Midbrain (tissue), 1 donor: ENCODE data around the gene GALNT18.

Source experiments
- DNase-seq: peaks from one replicate; lab custom pipeline; 2025; lab: John Stamatoyannopoulos, UW

GALNT18 gene

DNA sequence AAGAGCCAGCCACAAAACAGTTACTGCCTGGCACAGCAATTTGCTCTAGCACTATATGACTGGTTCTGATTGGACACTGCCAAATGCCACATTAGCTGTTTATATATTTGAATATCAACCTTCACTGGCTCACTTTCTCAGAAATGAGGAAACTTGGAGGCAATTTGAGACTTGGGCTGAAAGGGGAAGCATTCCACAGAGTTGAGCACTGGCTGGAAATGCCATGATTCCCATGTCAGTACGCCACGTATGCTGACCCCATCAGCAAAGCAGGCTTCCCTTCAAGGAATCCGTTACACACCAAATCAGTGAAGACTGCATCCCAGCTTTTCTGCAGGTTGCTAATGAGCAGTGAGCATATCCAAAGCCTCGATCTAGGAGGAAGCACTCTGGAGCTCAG, 34.7 kb downstream of the GALNT18 start:
- DNase-seq: no peak

DNA sequence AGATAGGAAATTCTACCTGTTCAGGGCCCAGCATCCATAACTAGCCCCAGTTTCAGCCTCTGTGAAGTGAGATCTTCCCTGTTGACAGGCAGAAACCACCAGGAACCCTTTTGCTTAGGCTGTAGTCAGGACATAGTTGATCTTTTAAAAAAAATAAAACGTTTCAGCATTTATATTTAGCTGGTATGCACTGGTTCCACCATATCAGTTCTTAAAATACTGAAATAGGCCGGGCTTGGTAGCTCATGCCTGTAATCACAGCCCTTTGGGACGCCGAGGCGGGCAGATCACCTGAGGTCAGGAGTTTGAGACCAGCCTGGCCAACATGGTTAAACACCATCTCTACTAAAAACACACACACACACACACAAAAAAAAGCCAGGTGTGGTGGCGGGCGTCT, 35.3 kb downstream of the GALNT18 start:
- no peak for DNase-seq

GRCh38 chr11:11584937-11585336, 36.9 kb downstream of the GALNT18 start:
- no peak for DNase-seq

- no peak for DNase-seq
Observed at GRCh38 chr11:11584530-11584810, 37.3 kb downstream of the GALNT18 start.

GRCh38 chr11:11583801-11584529, 37.8 kb downstream of the GALNT18 start:
- no peak for DNase-seq

DNA sequence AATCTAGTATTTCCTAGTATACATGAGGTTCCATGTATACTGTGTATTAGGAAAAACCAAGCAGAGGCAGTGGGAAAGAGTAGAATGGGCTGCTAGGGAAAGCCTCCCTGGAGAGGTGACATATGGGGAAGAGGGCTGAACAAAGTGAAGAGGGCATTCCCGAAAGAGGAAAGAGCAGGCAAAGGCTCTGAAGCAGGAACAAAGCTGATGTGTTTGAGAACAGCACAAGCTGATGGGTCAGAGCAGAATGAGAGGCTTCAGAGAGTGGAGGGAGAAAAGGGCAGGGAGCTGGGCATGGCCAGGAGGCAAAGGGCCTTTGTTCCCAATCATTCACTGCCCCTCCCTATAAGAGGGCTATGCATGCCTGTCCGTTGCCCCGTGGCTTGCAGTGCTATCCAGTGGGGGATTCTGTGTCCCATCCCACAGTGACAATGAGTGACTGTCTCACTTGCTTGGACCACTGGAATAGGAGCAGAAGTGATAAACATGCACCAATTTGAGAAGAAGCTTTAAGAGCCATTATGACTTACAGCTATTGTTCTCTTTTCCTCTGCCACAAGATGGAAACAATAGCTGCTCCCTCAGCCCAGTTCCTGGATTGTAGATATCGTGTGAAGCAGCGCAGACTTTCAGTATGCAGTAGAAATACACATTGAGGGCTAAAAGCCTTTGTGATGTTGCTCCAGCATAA, 39.6 kb downstream of the GALNT18 start:
- peak; percentile 90 for DNase-seq

GRCh38 chr11:11581481-11581880, 40.3 kb downstream of the GALNT18 start:
- no peak for DNase-seq

- DNase-seq: no peak
Observed at GRCh38 chr11:11580841-11581411, 40.9 kb downstream of the GALNT18 start.

GRCh38 chr11:11580012-11580411, 41.8 kb downstream of the GALNT18 start:
- no peak for DNase-seq

DNA sequence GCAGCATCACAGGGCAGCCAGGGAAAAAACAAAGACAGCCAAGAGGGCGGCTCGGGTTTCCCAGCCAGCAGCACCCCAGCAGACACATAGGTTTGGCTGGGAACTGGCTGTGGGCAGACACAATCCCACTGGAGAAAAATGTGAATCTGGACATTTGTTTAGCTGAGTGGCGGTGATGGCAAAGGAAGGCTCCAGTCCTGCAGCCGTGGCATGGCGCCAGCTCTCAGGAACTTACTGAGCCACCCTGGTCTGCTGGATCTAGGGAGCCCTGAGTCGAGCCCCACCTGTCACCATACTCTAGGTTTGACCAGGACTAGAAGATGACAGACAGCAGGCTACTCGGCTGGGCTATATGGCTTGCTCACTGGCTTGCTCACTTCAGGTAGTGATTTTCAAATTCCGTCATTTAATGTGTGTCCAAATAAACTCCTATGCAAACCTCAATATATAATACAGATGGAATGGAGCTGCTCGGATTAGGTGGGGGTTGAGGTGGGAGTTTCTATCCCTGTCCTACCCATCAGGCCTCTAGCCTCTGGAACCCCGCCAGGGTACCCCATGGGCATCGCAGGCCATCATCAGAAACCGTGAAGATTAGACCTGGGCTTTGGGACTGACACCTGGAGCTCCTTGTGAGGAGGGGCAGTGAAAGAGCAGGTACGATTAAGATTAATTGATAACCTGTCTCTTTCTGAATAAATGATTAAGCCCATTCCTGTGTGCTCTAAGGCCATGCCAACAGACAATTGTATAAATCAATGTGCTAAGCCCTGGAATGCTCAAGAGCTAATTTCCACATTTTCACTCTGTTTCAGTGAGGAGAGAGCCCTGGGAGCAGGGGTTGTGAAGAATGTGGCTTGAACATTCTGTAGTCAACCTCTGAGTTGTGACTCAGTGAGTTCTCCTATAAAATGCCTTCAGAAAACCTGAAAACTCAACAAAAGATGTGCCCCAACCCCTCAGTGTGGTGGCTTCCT, 42.5 kb downstream of the GALNT18 start:
- DNase-seq: no peak

DNA sequence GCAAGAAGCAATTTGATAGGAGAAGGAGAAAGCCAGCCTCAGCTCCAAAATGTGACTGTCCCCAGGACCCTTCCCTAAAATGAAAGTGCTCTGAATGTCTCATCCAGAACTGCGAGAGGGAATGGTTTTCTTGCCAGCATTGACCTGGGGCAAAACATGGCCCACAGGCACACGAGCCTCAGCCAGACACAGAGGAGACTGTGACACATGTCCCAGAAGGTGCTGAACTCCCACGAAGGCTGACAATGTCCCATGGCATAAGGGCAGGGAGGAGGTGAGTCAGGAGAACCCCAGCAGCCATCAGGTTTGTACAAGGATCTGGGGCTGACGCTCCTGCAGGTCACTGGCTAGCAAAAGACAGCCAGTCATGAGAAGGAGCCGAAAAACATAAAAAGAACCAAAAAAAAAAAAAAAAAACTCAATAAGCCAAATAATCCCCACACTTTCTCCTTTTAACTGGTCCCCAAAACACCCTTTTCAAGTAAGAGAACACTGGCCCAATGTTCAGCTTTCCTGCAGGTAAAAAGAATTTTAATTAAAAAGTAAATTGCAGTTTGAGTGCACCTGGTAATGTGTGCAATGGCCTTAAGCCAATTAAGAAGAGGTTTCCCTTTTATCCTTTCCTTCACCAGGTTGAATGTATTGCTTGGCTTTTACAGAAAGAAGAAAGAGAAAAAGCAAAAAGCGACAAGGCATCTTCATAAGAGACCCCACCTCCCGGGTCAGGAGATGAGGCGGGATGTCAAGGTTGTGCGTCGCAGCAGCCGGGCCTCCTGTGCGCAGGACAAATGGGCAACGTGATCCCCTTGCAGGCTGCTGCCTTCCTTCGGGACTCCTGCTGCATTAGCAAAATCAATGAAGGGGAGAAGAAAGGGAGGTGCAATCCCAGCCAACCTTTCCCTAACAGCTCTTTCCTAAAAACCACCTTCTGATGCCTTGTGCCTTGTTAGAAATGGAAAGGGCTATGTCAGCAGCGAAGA, 43.6 kb downstream of the GALNT18 start:
- no peak for DNase-seq

- DNase-seq: no peak
Observed at GRCh38 chr11:11577251-11577855, 44.5 kb downstream of the GALNT18 start.

GRCh38 chr11:11574373-11575287, 47.2 kb downstream of the GALNT18 start:
- DNase-seq: no peak

DNA sequence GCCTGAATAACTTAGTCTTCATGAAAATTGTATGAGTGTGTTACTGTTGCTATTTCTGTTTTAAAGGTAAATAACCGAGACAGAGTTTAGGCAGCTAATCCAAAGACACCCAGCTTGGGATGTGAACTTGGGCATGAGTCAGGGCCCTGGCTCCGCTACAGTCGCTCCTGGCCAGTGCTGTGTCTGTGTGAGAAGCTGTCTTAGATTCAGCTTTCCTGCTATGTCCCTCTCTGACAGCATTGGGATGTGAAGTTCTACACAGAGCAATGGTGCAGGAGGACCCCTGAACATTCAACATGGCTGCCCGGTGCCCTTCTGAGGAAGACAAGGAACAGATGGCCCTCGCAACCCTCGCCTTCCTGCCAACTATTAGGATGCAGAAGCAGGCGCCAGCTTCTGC, 49.4 kb downstream of the GALNT18 start:
- DNase-seq: no peak

DNA sequence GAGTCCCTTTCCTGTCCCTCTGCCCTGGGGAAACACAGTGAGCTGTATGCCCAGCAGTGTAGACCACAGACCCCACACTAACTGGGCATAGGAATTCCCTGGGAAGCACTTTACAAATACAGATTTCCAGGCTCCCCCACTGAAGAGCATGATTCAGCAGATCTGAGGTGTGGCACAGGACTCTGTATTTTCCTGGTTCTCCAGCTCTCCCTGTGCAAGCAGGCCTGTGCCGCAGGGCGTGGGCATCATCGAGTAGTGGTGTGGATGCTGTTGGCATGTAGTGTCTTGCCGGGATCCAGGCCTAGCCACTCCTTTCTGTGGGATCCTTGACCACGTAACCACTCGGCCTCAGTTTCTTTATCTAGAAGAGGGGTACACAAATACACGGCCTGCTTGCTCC, 49.9 kb downstream of the GALNT18 start:
- no peak for DNase-seq

DNA sequence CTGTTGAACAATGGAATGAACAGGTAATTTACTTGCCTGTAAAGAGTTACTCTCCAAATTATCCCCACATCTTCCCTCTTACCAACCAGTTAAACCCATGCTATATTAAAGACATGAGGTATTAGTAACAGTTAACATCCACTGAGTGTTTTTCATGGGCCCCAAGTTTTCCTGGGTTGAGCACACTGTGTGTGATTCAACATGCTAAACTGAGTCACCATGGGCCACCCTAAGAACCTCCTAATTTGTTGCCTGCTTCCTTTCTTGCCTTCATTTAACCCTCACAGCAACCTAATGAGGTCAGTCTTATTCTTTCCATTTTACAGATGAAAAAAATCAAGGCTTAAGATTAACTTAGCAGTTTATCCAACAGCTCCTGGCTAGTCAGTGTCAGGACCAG, 51.0 kb downstream of the GALNT18 start:
- DNase-seq: no peak

- DNase-seq: peak; percentile 30
Observed at GRCh38 chr11:11569936-11570491, 51.8 kb downstream of the GALNT18 start.

DNA sequence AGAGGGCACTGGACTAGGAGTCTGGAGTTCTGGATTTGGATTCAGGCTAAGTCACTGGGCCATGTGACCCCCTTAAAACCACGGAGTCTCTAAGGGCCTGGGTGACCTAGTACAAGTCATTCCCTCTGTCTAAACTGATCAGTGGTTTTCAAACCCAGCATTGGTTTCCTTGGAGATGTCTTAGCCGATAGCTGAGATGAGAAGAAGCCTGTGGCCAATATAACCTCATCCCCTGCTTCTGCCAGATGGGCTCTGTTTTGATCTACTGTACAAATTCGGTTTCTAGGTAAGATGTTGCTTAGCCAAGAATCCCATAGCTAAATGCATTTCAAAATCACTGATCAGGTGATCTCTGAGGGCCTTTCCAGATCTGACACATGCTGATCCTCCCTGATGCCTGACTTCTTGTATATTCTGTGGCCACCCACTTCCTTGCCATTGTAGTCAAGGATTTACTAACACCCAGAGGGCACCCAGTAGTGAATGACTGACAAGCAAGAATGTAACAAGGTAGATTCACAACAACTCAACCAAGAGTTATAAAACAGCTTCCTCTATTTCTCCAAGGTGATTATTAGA, 53.1 kb downstream of the GALNT18 start:
- DNase-seq: no peak
